Skin of body (tissue), 2 donors: ENCODE data around the gene S100A8. TPM values are rescaled to one million over a fixed set of nuclear protein-coding genes. Genes with fewer than 3 reads are reported as not detected.
"Not testable (repeated sequence)": the region's sequence is repeated elsewhere in the genome, so short reads cannot be mapped to it uniquely, and the experiment has no call there.

Source experiments
- DNase-seq: peaks from one replicate; lab custom pipeline; 2025; lab: John Stamatoyannopoulos, UW
- total RNA-seq: library from RNA; depleted of rRNA; stranded (reverse); fragments of >200 nt; gene quantifications from one replicate; pipeline ENCODE4 v1.2.3, GENCODE V29; 2014

S100A8 gene
- total RNA-seq, 1 donor from 2014 or later, result 337 TPM

GRCh38 chr1:153417136-153417888 is 26.4 kb upstream of the S100A8 start:
- DNase-seq, result no peak

- no peak for DNase-seq
Measured at GRCh38 chr1:153415850-153416570, 25.1 kb upstream of the S100A8 start, which contains the start of gene S100A7A. S100A7A (plus strand) TSS chr1:153416520; CDS start chr1:153418083, 1,563 bp downstream.

DNA sequence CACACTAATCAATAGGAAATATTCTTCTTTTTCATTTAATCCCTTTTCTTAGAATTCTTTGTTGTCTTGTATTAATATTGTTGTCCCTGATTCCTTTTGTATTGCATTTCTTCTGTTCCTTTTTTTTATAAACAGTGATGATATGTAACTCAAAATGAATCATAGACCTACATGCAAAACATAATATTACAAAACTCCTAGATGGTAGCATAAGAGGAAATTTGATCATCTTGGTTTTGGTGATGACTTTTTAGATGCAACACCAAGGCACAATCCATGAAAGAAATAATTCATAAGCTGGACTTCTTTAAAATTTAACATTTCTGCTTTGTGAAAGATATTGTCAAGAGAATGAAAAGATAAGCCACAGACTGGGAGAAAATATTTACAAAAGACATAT is 23.1 kb upstream of the S100A8 start:
- not testable (repeated sequence) for DNase-seq

DNA sequence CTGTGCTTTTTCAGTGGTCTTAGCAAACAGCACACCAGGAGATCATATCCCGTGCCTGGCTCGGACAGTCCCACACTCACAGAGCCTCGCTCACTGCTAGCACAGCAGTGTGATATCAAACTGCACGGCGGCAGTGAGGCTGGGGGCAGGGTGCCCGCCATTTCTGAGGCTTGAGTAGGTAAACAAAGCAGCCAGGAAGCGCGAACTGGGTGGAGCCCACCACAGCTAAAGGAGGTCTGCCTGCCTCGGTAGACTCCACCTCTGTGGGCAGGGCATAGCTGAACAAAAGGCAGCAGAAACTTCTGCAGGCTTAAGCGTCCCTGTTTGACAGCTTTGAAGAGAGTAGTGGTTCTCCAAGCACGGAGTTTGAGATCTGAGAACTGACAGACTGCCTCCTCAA is 16.4 kb upstream of the S100A8 start:
- not testable (repeated sequence) for DNase-seq

DNA sequence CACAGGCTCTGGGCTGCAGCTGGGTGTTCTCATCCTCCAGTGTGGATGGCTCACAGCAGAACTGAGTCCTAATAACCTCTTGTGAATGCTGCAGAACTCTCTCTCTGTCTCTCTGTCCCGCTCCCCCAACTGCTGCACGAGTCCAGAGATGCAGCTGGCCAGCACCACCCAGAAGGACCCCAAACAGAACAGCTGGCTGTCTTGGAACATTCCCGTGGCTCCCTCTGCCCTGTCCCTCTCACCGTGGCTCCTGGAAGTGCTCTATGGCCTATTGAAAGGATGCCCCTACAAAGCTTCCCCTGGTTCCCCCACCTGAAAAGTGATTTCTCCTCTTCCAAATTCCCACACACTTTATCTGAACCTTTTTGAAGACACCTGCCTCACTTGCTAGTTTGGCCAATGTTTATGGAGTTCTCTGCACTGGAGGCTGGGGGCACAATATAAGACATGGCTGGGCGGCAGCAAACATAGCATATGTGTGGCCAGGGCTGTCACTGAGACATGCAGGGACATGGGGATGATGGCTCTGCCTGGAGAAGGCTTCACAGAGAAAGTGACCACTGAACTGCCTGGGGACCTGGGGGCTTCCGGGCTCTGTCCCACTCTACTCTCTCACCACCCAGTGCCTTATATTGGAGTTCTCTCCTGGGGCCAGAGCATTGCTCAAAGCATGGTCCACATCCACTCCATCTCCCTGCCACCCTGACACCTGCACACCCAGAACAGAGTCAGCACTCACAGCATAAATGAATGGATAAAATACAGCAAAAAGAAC is 15.1 kb upstream of the S100A8 start:
- not testable (repeated sequence) for DNase-seq

GRCh38 chr1:153404768-153405167 is 13.9 kb upstream of the S100A8 start:
- no peak for DNase-seq

- DNase-seq, result no peak
Measured at GRCh38 chr1:153404086-153404635, 13.3 kb upstream of the S100A8 start.

- DNase-seq, result no peak
Measured at GRCh38 chr1:153403421-153404085, 12.7 kb upstream of the S100A8 start.

DNA sequence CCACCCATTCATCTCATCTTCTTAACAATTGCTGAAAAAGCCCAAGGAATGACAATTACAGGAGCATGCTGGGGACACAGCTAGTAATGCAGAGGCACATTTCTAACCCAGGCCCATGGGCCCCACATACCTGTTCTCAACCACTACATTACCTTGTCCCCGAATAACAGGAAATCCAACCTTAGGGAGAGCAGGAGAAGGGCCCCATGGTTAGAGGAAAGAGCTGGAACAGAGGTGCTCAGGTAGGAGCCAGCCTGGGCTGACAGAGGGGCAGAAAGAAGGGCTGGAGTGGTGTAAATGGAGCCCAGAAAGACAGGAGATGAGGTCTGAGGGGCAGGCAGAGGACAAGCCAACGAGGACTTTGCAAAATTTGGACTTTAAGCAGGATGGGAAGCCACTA is 11.4 kb upstream of the S100A8 start:
- DNase-seq, result no peak

DNA sequence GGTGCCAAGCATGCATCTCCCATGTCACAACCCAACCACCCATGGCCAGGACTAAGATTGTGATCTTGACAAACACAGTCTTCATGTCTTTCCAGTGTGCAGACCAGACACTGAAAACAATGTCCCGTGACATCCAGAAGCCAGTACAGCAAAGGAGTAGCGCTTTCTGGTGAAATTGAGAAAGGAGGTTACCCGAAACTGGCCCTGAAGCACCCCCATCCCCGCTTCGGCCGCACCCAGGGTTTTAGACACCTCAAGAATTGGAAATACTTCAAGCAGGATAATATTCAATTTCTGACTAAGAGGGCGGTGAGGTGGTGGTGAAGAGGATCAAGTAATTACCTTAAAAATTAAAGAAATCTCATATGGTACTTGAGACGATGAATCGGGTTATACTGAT is 10.6 kb upstream of the S100A8 start:
- DNase-seq, result no peak

- no peak for DNase-seq
Measured at GRCh38 chr1:153400244-153400643, 9.4 kb upstream of the S100A8 start.

DNA sequence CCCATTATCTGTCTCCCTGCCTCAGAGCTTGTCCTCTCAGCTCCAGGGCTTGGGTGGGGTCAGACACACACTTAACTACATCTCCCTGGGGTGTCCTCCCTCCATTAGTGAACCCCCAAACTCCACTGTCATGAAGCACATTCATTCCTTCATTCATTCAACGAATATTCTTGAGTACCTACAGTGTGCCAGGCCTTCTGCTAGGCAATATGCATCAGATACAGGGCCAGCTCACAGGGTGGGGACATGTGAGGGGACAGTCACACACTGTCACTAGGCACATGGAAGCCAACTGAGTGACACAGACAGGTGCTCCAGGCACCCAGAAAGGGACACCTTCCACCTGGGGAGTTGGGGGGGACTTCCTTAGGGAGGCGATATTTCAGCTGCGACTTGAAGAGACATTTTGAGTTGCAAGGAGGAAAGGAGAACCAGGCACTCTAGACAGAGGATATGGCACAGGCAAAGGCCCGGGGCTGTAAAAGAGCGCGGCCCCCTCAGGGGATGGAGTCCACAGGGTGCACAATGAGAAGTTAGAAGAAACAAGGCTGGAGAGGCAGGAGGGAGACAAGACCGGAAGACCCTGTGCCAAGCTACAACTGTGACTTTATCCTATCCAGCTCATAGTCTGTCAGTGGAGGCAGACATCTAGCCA is 8.7 kb upstream of the S100A8 start:
- no peak for DNase-seq

DNA sequence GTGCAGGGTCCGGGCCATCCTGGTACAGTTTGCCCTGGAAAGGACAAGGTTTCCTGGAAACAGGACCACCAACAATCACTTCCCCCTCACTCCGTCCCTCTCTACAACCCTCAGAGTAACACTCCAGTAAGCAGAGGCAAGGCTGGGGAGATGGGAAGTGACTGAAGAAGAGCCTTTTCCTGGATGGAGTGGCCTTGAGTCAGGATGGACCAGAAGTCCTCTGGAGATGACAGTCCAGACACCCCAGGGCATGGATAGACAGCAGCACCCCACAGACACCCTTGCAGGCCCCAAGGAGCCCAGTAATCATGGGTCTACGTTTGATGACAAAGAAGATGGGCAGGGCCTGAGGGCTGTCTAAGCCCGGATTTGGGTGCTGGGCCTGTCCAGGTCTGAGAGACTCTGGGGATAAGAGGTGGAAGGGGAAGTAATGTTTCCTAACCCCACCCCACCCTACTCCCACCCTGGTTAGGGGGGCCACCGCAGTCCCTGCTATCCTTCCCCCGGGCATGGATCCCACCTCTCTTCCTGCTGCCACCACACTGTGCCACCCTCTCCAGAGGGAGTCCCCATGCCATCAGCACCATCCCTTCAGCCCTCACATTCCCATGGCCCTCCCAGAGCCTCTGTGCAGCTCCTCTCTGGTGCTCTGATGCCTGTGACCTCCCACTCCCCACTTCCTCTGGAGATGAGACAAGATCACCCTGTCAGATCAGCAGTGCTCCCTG is 7.2 kb upstream of the S100A8 start:
- DNase-seq, result no peak

DNA sequence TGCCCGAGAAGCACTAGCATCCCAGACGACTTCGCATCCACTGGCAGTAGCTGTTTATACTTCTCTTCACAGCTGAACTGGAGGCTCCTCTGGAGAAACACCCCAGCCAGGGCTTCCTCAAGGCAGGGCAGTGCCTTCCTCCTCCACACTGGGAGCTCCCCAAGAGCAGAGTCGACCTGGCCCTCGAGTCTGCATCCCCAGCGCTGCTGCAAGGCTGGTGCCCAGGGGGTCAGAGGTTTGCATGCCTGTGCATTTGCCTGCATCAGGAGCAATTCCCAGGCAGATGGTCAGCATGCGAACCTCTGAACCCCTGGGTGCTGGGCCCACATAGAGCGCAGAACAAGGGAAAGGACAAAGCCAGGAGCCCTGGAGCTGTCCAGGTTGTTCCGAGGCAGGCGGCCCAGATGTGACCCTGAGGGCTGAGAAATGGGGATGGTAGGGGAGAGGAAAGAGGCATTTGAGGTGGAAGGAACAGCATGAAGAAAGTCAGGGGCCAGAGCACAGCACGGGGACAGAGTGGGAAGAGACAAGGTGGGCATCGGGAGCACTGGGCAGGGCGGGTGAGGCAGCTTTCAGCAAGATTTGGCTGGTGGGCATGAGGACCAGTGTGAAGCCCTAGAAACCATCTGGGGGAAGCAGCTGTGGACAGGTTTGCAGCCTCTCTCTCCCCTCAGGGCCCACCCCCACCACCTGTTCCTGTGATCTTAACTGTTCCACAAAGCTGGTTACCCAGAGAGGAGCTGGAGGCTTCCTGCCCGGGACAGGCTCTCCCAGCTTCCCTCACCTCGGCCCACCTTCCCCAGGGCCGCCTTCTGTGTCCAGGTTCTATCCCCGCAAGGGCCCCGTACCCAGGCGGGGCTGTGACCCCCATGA is 6.4 kb upstream of the S100A8 start:
- no peak for DNase-seq

- no peak for DNase-seq
Measured at GRCh38 chr1:153396461-153396860, 5.6 kb upstream of the S100A8 start.

DNA sequence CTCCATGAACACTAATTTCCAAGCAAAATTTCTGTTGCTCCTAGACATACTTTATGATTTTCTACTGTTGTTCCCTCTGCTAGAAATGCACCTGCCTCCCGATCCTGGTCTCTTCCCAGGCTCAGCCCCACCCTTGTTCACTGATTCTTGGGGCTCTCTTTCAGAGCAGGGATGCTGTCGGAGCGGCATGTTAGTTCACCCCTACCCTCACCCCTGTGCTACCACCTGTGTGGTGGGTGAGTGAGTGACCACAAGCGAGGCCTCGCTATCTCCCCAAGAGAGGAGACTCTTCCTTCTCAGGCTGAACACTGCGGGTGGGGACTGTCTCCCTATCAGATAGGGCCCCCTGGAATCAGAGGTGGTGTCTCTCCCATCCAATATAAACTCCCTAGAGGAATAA is 4.9 kb upstream of the S100A8 start:
- DNase-seq, result no peak

- DNase-seq, result no peak
Measured at GRCh38 chr1:153395136-153395685, 4.3 kb upstream of the S100A8 start.

DNA sequence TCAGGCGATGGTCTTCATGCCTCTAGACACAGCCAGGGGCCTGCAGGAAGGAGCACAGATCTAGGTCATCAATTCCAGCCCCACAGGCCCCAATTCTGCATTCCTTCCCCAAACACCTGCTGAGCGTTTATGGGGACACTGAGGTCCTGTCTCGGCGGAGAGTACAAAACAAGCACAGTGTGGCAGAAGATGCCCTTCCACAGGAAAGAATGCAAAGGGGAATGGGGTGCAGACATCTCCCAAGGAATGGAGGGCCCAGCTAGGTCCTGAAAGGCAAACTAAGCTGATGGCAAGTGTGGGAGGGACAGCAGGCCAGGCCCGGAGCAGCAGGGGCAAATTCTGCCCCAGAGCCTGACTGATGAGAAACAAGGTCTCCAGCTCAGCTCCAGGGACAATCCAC is 3.5 kb upstream of the S100A8 start:
- no peak for DNase-seq

DNA sequence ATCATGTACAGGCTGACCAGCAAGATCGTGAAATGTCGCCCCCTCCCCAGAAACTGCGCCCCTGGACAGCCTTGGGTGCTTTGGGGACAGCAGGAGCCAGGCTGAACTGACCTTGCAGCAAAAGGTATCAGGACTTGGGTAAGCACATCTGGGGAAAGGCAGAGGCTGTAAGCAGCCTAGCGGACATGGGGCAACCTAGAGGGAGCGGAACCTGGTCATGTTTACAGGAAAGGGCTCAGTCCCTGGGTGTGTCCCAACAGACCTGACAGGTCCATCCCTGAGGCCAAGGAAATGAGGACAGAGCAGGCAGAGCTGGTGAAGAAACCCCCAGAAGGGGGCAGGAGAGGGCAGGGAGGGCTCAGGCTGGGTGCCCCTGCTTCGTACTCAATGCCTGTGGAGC is 3.1 kb upstream of the S100A8 start:
- DNase-seq, result no peak
